HepG2 (cell line): ENCODE results near the gene POLR3H. TPM values are rescaled to one million over a fixed set of nuclear protein-coding genes. Genes with fewer than 3 reads are reported as not detected.

ENCODE experiments used
- ATAC-seq: fragments of 200-7000 bp; cut with Tn5 transposase; 3 replicates; pipeline ENCODE4 v1.9.1; 2020; ENCODE audit warnings: mild to moderate bottlenecking, moderate library complexity
- BruUV-seq: library from RNA; stranded (reverse); fragments of 400-500 nt; replicated peaks from 2 replicates; lab custom pipeline; 2021; lab: Mats Ljungman, UMichigan
- CTCF ChIA-PET: fragments of 300-600 bp; formaldehyde crosslinking; extraction: SDS; loops from one replicate; lab custom pipeline; 2021; ENCODE audit warnings: low total read pairs, inconsistent platforms, low intra/inter-chr PET ratio; lab: Yijun Ruan, JAX
- POLR2A ChIA-PET: fragments of 350-600 bp; sonication (Branson Sonifier 250); formaldehyde crosslinking; loops from one replicate; lab custom pipeline; 2020; ENCODE audit warnings: antibody characterized with exemption, inconsistent platforms; lab: Yijun Ruan, JAX
- DNase-seq: peaks from one replicate; pipeline ENCODE4 v3.0.0-alpha.2; 2015; ENCODE audit warnings: low spot score
- FAIRE-seq: peaks from 3 replicates; lab custom pipeline; 2011; peaks lifted over from hg19 to GRCh38; lab: Jason Lieb, UNC
- H2AFZ ChIP-seq: one replicate; pipeline ENCODE4 v1.6.1; 2011; ENCODE audit warnings: low read length, inconsistent platforms
- H3K27ac ChIP-seq: fragments of 300-600 bp; 3 replicates; pipeline ENCODE4 v1.8.0; 2011; ENCODE audit warnings: mixed run types, mild to moderate bottlenecking, mixed read lengths, low read length, inconsistent platforms; ENCODE audit not compliant: insufficient read depth; ENCODE audit errors: extremely low read length
- H3K27me3 ChIP-seq, 2 experiments: fragments of 200-600 bp in 1 of 2; 2 replicates in 1 of 2; 3 replicates in 1 of 2; pipeline versions ENCODE4 v1.6.0 to v1.8.0; 2011; ENCODE audit warnings: low read length in 2 of 2, mild to moderate bottlenecking in 2 of 2, moderate library complexity in 2 of 2, inconsistent platforms in 1 of 2; ENCODE audit not compliant: insufficient read depth in 2 of 2, control insufficient read depth in 1 of 2
- H3K36me3 ChIP-seq, 2 experiments: fragments of 200-600 bp in 1 of 2; replicated peaks in 1 of 2; 2 replicates in 1 of 2; 3 replicates in 1 of 2; pipeline versions ENCODE4 v1.5.1 to v1.8.0; 2011; ENCODE audit warnings: low read length in 2 of 2, inconsistent platforms in 1 of 2; ENCODE audit not compliant: insufficient read depth in 2 of 2, control insufficient read depth in 1 of 2
- H3K4me1 ChIP-seq: 2 replicates; pipeline ENCODE4 v1.5.1; 2012; ENCODE audit warnings: low read length, inconsistent platforms; ENCODE audit not compliant: insufficient read depth
- H3K4me2 ChIP-seq: 2 replicates; pipeline ENCODE4 v1.6.0; 2011; ENCODE audit warnings: low read depth, low read length, inconsistent platforms
- H3K4me3 ChIP-seq, 3 experiments: fragments of 200-600 bp in 1 of 3; sonication (generic), shearing (Covaris generic) in 1 of 3; replicated peaks in 1 of 3; 2 replicates each; pipeline ENCODE4 v1.5.1; 2011 to 2016; ENCODE audit warnings: low read length in 3 of 3, inconsistent platforms in 2 of 3, low read depth in 2 of 3, mild to moderate bottlenecking in 2 of 3, control low read depth in 1 of 3, mixed read lengths in 1 of 3; ENCODE audit not compliant: insufficient read depth in 1 of 3
- H3K79me2 ChIP-seq: one replicate; pipeline ENCODE4 v1.6.1; 2011; ENCODE audit warnings: low read length, inconsistent platforms; ENCODE audit not compliant: insufficient read depth
- H3K9ac ChIP-seq: 2 replicates; pipeline ENCODE4 v1.6.0; 2011; ENCODE audit warnings: mild to moderate bottlenecking, low read depth, low read length, inconsistent platforms; ENCODE audit not compliant: insufficient read depth
- H3K9me3 ChIP-seq: 2 replicates; pipeline ENCODE4 v1.5.1; 2012; ENCODE audit warnings: mild to moderate bottlenecking, low read length
- H4K20me1 ChIP-seq: 2 replicates; pipeline ENCODE4 v1.6.0; 2011; ENCODE audit warnings: inconsistent platforms, mild to moderate bottlenecking, low read length, moderate library complexity; ENCODE audit not compliant: insufficient read depth
- EP300 ChIP-seq, 3 experiments: sonication (generic) in 1 of 3; formaldehyde crosslinking in 1 of 3; IDR thresholded peaks; 2 replicates each; pipeline versions ENCODE4 v1.5.1 to v1.6.1; 2011 to 2020; ENCODE audit warnings: low read depth in 2 of 3, low read length in 2 of 3, borderline replicate concordance in 1 of 3, improper control_type of control experiment in 1 of 3, mild to moderate bottlenecking in 1 of 3, missing genetic modification reagents in 1 of 3, moderate library complexity in 1 of 3
- NCOR1 ChIP-seq: fragments of 200-600 bp; sonication (generic); IDR thresholded peaks from 2 replicates; pipeline ENCODE4 v1.7.0; 2017; ENCODE audit warnings: antibody characterized with exemption, low read length, borderline replicate concordance
- NR2F2 ChIP-seq: IDR thresholded peaks from 2 replicates; pipeline ENCODE4 v1.6.1; 2012; ENCODE audit warnings: low read depth, inconsistent platforms, borderline replicate concordance
- NR3C1 ChIP-seq: sonication (generic); formaldehyde crosslinking; IDR thresholded peaks from 2 replicates; pipeline ENCODE4 v1.4.0; 2020; ENCODE audit warnings: missing genetic modification reagents
- POGZ ChIP-seq: sonication (generic); formaldehyde crosslinking; IDR thresholded peaks from 2 replicates; pipeline ENCODE4 v1.4.0; 2020; ENCODE audit warnings: mild to moderate bottlenecking, missing genetic modification reagents
- SMAD1 ChIP-seq: sonication (generic); formaldehyde crosslinking; IDR thresholded peaks from 2 replicates; pipeline ENCODE4 v1.4.0; 2020; ENCODE audit warnings: missing genetic modification reagents, low read depth, mild to moderate bottlenecking, borderline replicate concordance
- ZFX ChIP-seq: sonication (generic); formaldehyde crosslinking; IDR thresholded peaks from 2 replicates; pipeline ENCODE4 v1.4.0; 2020; ENCODE audit warnings: mild to moderate bottlenecking, low read depth, missing genetic modification reagents, moderate library complexity
- ZNF563 ChIP-seq: sonication (generic); formaldehyde crosslinking; IDR thresholded peaks from 2 replicates; pipeline ENCODE4 v1.8.0; 2022; ENCODE audit warnings: mild to moderate bottlenecking, moderate library complexity, missing genetic modification reagents
- WGBS: methylation state at CpG from one replicate; pipeline ENCODE4 v1.1.6; 2017; ENCODE audit warnings: low lambda C conversion rate; 5-methylcytosine and 5-hydroxymethylcytosine counted together
- in situ Hi-C: cut with HindIII; loops from 2 replicates; pipeline ENCODE4 v1.10.0; 2017; ENCODE audit warnings: low pct_unique_long_range_greater_than_20kb; ENCODE audit not compliant: extremely low pct_ligation_motif_present
- intact Hi-C: fragments of 100-400 bp; cut with micrococcal nuclease; formaldehyde crosslinking; loops from one replicate; pipeline ENCODE4 v1.10.0; 2022; ENCODE audit not compliant: unreplicated experiment
- polyA plus RNA-seq, 8 experiments: library from polyadenylated mRNA; depleted of rRNA in 3 of 8; stranded (reverse) in 7 of 8; unstranded in 1 of 8; fragments of >200 nt; fragmentation: Illumina TruSeq in 4 of 8; extraction: Trizol in 4 of 8; gene quantifications; 2 replicates each; pipeline versions ENCODE4 v1.2.1 to v1.2.3, GENCODE V29; 2011 to 2016; ENCODE audit warnings: low read depth in 4 of 8, missing spikeins in 1 of 8, mixed read lengths in 1 of 8; ENCODE audit not compliant: insufficient read depth in 1 of 8
- total RNA-seq, 5 experiments: library from RNA; depleted of rRNA; stranded (reverse); fragments of >200 nt; fragmentation: Illumina TruSeq; extraction: Trizol; gene quantifications; 2 replicates each; pipeline ENCODE4 v1.2.3, GENCODE V29; 2016; ENCODE audit warnings: low read depth in 1 of 5
- TF ChIP-seq, protein P1 (sequence below): sonication (generic); formaldehyde crosslinking; IDR thresholded peaks from 2 replicates; pipeline ENCODE4 v1.9.0; 2022; ENCODE audit warnings: missing genetic modification reagents, mild to moderate bottlenecking, borderline replicate concordance
- TF ChIP-seq, protein P2 (sequence below): IDR thresholded peaks from 2 replicates; pipeline ENCODE4 v1.6.1; 2016; ENCODE audit warnings: missing genetic modification reagents, missing compliant biosample characterization
- TF ChIP-seq, protein P3 (sequence below): sonication (generic); formaldehyde crosslinking; conservative IDR thresholded peaks from 2 replicates; pipeline ENCODE4 v1.4.0; 2020; ENCODE audit warnings: mild to moderate bottlenecking, missing genetic modification reagents, moderate library complexity
- TF ChIP-seq, protein P4 (sequence below): sonication (generic); formaldehyde crosslinking; IDR thresholded peaks from 2 replicates; pipeline ENCODE4 v1.4.0; 2020; ENCODE audit warnings: missing genetic modification reagents
- TF ChIP-seq, protein P5 (sequence below): sonication (generic); formaldehyde crosslinking; IDR thresholded peaks from 2 replicates; pipeline ENCODE4 v1.4.0; 2020; ENCODE audit warnings: missing genetic modification reagents, mild to moderate bottlenecking, borderline replicate concordance

POLR3H gene
- total and polyA plus RNA-seq, 2 of the 13 experiments (the other 11 are each of a cell fraction or from before 2014, with no cell fraction given) = 10.3 to 28.6 TPM

DNA sequence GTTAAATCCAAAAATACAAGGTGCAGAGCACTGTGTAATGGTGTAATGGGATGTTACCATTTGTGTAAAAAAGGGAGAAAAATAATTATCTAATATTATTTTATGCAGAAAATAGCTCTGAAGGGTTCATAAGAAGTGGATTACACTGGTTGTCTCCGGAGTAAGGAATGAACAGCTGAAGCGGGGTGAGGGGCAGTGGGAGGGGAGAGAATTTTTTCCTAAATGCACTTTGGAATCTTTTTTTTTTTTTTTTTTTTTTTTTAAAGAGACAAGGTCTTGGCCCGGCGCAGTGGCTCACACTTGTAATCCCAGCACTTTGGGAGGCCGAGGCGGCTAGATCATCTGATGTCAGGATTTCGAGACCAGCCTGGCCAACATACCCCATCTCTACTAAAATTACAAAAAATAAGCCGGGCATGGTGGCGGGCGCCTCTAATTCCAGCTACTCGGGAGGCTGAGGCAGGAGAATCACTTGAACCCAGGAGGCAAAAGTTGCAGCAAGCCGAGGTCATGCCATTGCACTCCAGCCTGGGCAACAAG, 6.8 kb upstream of the POLR3H start:
- no peaks in the 10 kb centered on the region for H3K9me3 ChIP-seq
- no peak overlapping the region for H2AFZ ChIP-seq
- peak overlapping the region; percentile 61 for H3K9ac ChIP-seq
- H3K79me2 ChIP-seq = no peaks in the 10 kb centered on the region
- H3K4me1 ChIP-seq = peaks cover 77% of the 10 kb centered on the region
- DNase-seq = no peak
- no peaks in the 10 kb centered on the region for H3K36me3 ChIP-seq
- H4K20me1 ChIP-seq = no peaks in the 10 kb centered on the region
- no peak for FAIRE-seq
- intact Hi-C loops (no loop called here), in situ Hi-C loops (no loop called here)
- no peaks in the 10 kb centered on the region for H3K27me3 ChIP-seq
- peak overlapping the region in 2 of 3 experiments; percentile 34 to 64; a peak in 4 of 6 replicates for H3K4me3 ChIP-seq
- peak overlapping the region; percentile 97 for H3K27ac ChIP-seq
- ChIA-PET CTCF (no interaction called here), POLR2A (interaction anchor here (0.9 to 4.5 kb wide), 10 partner anchors 10 to 170 kb away, joined by 3 to 35 read pairs (median 6); partner anchors contain the start of genes CSDC2, DESI1, PMM1 and TOB2)
- WGBS = 20% methylated on average over 12 of the region's 12 CpGs
- H3K4me2 ChIP-seq = peak overlapping the region; percentile 91
- no TSS peak for BruUV-seq
- ATAC-seq = no peak
- TF ChIP-seq SMAD1 (CRISPR knock-in tag) (no peak), NR3C1 (CRISPR knock-in tag) (no peak), NCOR1 (peak; percentile 63; the same call in 1 of the 2 replicates), POGZ (CRISPR knock-in tag) (0 out of 2 replicates have a peak, but pooled peaks have one; percentile 3), EP300 (IDR thresholded peaks at IDR 0.05; ENCODE audit: low read depth in 2 of 2, low read length in 2 of 2) (peak in 1 of 2 experiments; percentile 37; a peak in 1 of 4 replicates), EP300 (CRISPR knock-in tag; IDR thresholded peaks at IDR 0.05; ENCODE audit: borderline replicate concordance) (no peak), ZNF563 (CRISPR knock-in tag) (no peak), NR2F2 (0 out of 2 replicates have a peak, but pooled peaks have one; percentile 10), ZFX (CRISPR knock-in tag) (no peak)
- TF ChIP-seq, protein P1, sequence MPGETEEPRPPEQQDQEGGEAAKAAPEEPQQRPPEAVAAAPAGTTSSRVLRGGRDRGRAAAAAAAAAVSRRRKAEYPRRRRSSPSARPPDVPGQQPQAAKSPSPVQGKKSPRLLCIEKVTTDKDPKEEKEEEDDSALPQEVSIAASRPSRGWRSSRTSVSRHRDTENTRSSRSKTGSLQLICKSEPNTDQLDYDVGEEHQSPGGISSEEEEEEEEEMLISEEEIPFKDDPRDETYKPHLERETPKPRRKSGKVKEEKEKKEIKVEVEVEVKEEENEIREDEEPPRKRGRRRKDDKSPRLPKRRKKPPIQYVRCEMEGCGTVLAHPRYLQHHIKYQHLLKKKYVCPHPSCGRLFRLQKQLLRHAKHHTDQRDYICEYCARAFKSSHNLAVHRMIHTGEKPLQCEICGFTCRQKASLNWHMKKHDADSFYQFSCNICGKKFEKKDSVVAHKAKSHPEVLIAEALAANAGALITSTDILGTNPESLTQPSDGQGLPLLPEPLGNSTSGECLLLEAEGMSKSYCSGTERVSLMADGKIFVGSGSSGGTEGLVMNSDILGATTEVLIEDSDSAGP (CRISPR knock-in tag) = peak; percentile 96; the same call in 1 of the 2 replicates
- TF ChIP-seq, protein P2, sequence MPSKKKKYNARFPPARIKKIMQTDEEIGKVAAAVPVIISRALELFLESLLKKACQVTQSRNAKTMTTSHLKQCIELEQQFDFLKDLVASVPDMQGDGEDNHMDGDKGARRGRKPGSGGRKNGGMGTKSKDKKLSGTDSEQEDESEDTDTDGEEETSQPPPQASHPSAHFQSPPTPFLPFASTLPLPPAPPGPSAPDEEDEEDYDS (CRISPR knock-in tag) = no peak
- TF ChIP-seq, protein P3, sequence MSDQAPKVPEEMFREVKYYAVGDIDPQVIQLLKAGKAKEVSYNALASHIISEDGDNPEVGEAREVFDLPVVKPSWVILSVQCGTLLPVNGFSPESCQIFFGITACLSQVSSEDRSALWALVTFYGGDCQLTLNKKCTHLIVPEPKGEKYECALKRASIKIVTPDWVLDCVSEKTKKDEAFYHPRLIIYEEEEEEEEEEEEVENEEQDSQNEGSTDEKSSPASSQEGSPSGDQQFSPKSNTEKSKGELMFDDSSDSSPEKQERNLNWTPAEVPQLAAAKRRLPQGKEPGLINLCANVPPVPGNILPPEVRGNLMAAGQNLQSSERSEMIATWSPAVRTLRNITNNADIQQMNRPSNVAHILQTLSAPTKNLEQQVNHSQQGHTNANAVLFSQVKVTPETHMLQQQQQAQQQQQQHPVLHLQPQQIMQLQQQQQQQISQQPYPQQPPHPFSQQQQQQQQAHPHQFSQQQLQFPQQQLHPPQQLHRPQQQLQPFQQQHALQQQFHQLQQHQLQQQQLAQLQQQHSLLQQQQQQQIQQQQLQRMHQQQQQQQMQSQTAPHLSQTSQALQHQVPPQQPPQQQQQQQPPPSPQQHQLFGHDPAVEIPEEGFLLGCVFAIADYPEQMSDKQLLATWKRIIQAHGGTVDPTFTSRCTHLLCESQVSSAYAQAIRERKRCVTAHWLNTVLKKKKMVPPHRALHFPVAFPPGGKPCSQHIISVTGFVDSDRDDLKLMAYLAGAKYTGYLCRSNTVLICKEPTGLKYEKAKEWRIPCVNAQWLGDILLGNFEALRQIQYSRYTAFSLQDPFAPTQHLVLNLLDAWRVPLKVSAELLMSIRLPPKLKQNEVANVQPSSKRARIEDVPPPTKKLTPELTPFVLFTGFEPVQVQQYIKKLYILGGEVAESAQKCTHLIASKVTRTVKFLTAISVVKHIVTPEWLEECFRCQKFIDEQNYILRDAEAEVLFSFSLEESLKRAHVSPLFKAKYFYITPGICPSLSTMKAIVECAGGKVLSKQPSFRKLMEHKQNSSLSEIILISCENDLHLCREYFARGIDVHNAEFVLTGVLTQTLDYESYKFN (CRISPR knock-in tag) = peak; percentile 57
- TF ChIP-seq, protein P4, sequence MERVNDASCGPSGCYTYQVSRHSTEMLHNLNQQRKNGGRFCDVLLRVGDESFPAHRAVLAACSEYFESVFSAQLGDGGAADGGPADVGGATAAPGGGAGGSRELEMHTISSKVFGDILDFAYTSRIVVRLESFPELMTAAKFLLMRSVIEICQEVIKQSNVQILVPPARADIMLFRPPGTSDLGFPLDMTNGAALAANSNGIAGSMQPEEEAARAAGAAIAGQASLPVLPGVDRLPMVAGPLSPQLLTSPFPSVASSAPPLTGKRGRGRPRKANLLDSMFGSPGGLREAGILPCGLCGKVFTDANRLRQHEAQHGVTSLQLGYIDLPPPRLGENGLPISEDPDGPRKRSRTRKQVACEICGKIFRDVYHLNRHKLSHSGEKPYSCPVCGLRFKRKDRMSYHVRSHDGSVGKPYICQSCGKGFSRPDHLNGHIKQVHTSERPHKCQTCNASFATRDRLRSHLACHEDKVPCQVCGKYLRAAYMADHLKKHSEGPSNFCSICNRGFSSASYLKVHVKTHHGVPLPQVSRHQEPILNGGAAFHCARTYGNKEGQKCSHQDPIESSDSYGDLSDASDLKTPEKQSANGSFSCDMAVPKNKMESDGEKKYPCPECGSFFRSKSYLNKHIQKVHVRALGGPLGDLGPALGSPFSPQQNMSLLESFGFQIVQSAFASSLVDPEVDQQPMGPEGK (CRISPR knock-in tag) = 0 out of 2 replicates have a peak, but pooled peaks have one; percentile 28
- TF ChIP-seq, protein P5, sequence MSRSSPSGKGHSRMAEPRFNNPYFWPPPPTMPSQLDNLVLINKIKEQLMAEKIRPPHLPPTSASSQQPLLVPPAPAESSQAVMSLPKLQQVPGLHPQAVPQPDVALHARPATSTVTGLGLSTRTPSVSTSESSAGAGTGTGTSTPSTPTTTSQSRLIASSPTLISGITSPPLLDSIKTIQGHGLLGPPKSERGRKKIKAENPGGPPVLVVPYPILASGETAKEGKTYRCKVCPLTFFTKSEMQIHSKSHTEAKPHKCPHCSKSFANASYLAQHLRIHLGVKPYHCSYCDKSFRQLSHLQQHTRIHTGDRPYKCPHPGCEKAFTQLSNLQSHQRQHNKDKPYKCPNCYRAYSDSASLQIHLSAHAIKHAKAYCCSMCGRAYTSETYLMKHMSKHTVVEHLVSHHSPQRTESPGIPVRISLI (CRISPR knock-in tag) = peak; percentile 94
